ENCODE results near the gene SH2D3C.

DNA sequence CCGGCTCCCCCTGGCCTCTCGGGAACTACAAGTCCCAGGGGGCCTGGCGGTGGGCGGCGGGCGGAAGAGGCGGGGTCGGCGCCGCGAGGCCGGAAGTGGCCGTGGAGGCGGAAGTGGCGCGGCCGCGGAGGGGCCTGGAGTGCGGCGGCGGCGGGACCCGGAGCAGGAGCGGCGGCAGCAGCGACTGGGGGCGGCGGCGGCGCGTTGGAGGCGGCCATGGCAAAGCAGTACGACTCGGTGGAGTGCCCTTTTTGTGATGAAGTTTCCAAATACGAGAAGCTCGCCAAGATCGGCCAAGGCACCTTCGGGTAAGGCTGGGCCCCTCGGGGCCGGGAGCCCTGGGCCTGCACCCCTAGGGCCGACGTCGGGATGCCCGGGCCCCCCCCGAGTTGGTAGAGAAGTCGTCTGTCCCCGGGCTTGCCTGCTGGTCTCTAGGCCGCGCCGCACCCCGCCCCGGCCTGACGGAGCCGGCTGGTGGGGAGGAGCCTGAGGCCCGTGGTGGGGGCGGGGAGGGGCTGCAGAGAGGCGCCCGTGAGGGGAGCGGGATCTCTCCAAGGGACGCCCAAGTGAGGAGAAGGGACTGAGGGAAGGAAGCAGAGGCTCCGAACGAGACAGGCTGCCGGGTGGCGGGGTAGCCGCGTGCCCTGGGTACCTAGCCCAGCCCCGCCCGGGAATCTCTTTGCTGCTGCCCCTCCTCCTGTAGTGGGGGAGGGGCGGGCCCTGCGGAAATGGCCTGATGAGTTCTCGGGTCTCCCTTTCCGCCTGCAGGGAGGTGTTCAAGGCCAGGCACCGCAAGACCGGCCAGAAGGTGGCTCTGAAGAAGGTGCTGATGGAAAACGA is 7.7 kb upstream of the SH2D3C start, which contains the start of gene CDK9:
- TF ChIP-seq, protein P1, sequence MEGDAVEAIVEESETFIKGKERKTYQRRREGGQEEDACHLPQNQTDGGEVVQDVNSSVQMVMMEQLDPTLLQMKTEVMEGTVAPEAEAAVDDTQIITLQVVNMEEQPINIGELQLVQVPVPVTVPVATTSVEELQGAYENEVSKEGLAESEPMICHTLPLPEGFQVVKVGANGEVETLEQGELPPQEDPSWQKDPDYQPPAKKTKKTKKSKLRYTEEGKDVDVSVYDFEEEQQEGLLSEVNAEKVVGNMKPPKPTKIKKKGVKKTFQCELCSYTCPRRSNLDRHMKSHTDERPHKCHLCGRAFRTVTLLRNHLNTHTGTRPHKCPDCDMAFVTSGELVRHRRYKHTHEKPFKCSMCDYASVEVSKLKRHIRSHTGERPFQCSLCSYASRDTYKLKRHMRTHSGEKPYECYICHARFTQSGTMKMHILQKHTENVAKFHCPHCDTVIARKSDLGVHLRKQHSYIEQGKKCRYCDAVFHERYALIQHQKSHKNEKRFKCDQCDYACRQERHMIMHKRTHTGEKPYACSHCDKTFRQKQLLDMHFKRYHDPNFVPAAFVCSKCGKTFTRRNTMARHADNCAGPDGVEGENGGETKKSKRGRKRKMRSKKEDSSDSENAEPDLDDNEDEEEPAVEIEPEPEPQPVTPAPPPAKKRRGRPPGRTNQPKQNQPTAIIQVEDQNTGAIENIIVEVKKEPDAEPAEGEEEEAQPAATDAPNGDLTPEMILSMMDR (IDR thresholded peaks at IDR 0.05) = no peak
- TF ChIP-seq POLR2A (IDR thresholded peaks at IDR 0.05) (peak in 1 of 2 donors; percentile 47), POLR2AphosphoS5 (IDR thresholded peaks at IDR 0.05) (peak; percentile 68 to 92 (median 80))

All from sigmoid colon (tissue), 4 donors.